HG02571 (cell line): ENCODE measurements around the gene ING1.
"Not testable (repeated sequence)": the region's sequence is repeated elsewhere in the genome, so short reads cannot be mapped to it uniquely, and the experiment has no call there.

ENCODE experiments used
- ATAC-seq: cut with Tn5 transposase; IDR thresholded peaks from one replicate; pipeline ENCODE4 v1.9.1; 2021; ENCODE audit warnings: mild to moderate bottlenecking, moderate library complexity; ENCODE audit not compliant: unreplicated experiment

ING1 gene

DNA sequence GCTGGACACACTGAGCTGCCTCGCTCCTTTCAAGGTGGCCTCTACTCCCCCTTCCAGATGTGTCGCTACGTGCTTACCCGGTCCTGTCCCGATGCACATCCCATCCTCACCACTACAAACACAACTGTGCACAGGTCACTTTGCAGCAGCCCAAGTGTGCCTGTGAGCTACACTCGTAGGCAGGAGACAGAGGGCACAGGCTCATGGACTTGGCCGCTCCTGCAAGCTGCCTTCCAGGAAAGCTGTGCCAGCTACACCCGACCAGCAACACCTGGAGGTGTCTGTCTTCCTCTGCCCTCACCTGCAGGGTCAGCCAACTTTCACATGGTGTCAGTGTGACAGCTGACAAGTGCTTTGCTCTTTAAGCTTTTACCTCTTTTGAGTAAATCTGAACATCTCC lies 23.0 kb upstream of the ING1 start:
- no peak for ATAC-seq

DNA sequence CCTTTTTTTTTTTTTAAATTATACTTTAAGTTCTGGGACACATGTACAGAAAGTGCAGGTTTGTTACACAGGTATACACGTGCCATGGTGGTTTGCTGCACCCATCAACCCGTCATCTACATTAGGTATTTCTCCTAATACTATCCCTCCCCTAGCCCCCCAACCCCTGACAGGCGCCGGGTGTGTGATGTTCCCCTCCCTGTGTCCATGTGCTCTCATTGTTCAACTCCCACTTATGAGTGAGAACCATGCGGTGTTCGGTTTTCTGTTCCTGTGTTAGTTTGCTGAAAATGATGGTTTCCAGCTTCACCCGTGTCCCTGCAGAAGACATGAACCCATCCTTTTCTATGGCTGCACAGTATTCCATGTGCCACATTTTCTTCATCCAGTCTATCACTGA lies 17.7 kb upstream of the ING1 start:
- ATAC-seq = not testable (repeated sequence)

DNA sequence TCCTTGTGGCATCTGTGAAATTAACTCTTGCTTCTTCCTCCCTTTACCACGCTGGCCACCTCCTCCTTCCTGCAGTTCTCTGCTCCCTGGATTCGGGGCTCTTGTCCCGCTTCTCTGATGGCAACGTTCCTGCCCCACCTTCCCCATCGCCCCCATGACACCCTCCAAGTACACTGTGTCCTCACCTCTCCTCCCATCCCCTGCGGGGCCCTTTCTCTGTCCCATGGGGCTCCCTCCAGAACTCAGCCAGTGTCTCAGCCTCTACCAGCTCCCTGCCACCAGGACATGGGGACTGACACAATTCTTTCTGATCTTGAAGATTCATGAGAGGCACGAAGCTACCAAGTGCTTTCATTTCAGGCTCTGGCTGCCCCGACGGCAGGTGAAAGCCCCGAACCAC lies 16.7 kb upstream of the ING1 start:
- no peak for ATAC-seq

DNA sequence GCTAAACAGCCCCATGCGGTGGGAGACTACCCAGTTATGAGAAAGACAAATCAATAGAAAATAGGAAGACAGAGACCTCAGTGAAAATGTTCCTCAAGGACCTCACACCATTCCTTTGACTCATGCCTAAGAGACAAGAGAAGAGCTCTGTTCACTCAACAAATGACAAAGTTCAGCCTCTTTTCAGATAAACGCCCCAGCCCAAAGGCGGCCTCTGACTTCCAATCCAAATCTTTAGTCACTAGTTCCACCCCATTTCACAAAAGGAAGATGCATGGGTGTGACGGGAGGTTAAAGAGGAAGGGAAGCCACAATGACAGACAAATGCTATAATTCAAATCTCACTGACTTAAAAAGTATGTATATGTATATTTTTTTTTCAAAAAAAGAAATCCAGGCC lies 15.7 kb upstream of the ING1 start:
- no peak for ATAC-seq

DNA sequence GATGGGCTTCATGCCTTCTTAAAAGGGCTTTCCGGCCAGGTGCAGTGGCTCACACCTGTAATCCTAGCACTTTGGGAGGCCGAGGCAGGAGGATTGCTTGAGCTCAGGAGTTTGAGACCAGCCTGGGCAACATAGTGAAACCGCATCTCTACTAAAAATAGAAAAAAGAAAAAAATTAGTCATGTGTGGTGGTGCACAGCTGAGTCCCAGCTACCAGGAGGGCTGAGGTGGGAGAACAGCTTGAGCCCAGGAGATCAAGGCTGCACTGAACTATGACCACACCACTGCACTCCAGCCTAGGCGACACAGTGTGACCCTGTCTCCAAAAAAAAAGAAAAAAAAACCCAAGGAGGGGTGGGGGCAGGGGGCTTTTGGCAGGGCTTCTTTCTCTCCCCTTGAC lies 14.8 kb upstream of the ING1 start:
- ATAC-seq = peak; percentile 64

DNA sequence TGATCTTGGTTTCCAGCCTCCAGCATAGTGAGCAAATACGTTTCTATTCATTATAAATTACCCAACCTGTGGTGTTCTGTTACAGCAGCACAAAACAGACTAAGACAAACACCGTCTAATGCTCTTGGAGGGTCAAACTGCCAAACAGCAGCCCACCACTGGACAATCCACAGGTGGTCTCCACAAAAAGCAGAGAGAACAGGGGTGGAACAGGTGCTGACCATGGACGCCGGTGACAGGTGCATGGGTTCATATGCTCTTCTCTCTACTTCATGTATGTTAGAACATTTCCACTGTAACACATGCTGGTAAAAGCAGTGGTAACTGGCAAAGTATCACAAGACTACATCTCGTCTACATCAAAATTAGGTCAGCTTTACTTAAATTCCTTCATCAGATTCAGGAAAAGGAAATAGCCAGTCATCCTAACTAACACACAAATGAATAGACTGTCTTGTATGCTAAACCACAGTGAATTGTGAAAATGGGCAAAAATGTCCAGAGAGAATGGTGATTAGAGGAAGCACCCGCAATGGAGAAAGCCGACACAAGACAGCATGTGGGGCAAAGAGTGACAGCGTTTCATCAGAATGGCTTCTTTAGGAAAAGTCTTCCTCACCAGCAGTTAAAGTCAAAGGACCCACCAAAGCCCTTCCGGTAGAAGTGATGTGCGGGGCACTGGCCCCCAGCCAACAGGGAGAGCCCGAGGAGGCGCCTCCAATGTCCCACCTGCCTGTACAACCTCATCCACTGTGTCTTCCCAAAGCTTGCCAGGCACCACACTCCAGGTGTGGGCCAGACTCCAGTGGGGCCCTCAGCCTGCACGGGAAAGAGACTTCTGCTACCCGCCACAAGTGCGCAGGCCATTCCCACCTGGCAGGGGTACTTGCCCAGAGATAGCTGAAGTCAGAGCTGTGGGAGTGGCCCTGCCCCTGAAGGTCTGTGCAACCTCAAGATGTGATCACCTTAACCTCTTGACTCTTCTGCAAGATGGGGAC lies 14.1 kb upstream of the ING1 start:
- no peak for ATAC-seq

DNA sequence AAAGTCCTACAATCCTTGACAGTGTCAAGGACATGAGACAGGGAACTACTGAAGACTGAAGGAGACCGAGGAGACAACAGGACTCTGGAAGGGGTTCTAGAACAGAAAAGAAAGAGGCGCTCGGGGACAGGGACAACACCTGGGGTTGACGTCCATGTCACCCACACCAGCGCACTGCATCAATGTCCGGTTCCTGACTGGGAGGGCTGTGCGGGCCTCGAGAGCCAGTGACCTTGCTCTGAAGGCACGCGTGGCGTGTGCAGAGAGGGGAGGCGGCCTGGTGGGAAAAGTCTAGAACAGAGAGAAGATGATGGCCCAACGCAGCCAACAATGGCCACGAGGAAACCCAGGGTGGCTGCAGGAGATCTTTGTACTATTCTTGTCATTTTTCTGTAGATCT lies 13.3 kb upstream of the ING1 start:
- no peak for ATAC-seq

DNA sequence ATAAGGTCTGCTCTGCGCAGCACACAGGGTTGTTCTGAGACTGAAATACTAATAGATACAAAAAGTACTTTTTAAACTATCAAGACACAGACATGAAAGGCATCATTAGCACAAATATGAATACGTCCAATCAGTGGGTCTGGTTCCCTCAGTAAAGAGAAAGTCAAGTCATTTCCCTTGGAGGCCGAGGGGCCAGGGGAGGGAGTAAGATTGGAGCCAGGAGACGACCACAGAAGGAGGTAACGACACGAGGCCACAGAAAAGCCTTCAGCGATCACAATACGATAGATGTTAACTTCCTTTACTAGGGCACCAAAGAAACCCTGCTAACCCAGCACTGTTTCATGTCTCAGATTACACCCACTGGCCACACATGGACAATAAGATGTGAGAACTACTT lies 12.9 kb upstream of the ING1 start:
- ATAC-seq = no peak

DNA sequence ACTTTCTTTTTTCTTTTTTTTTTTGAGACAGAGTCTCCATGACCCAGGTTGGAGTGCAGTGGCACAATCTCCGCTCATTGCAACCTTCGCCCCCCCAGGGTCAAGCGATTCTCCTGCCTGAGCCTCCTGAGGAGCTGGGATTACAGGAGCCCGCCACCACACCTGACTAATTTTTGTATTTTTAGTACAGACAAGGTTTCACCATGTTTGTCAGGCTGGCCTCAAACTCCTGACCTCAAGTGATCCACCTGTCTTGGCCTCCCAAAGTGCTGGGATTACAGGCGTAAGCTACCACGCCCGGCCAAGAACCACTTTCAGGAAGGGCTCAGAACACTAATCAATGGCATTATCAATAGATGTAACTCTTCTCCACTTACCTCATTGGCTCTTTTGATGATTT lies 12.4 kb upstream of the ING1 start:
- ATAC-seq = not testable (repeated sequence)

DNA sequence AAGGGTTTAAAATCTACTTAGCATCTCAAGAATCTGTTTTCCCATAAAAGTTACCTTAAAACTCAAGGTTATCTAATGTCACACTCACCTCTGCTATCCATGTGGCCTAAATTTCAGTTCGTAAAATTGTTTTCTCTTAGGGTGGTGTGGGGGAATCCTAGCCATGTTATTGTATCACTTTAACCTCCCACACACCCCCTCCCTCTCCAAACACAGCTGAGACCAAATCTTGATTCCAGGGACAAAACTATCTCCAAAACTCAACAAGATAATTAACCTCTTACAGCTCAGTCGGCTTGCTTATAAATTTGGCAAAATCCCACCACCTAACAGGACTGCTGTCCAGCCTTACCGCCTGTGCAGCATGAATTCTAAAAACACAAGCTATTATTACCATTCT lies 11.4 kb upstream of the ING1 start:
- ATAC-seq = no peak

DNA sequence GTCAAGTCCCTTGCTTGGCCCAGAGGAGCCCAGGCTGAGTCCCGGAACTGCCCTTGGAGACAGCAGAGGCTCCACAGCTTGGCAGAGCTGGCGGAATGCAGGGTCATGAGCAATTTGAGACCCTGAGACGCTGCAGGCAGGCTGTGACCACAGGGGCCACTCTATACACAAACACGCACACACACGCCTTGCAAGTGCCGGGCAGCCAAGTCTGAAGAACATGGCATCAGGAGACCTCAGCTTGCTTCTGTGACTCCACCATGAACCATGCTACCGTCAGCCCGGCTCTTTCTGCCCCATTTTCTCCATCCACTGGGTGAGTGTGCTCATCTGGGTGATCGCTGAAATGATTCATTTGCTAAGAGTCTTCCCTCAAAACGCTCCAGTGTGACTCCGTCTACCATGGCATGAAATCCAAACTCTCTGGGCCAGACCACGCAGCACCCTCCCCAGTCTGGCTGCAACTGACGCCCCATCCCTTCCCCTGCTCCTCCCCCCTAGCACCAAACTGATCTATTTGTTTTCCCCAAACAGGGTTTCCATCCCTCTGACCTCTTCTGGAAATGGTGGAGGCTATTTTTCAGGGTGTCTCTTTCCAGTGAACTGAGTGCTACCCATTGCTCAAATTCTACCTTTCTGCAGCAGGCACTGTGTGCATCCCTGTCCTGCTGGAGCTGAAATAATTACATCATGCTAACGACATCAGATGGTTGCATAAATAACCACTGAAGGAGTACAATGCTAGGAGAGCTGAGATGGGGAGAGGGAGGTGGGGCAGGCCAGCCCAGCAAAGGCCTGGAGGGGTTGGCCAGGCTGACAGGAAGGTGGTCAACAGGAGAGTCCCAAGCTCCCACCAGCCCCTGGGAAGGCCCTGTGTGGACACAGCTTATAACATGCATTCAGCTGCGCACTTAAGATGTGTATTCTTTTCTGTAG lies 10.6 kb upstream of the ING1 start:
- no peak for ATAC-seq

DNA sequence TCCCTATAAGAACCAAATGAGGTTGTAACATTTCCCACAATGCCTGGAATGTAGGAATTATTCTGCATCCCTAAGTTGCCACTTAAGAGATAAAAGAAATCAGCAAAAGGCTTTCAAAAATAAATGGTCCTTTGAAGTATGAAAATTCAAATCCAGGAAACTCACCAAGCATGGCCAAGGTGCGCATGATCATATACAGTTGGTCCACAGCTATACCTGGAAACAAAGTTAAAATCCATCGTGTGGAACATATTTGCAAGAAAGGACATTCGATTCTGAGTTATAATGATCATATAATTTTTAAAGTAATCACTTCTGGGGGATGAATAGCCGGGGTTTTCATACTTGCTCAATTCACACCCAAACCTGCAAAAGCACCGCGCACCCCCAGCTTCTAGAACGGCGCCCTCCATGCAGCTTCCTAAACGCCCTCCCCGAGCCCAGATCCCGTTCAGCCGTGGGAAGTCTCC lies 8.1 kb upstream of the ING1 start:
- no peak for ATAC-seq

DNA sequence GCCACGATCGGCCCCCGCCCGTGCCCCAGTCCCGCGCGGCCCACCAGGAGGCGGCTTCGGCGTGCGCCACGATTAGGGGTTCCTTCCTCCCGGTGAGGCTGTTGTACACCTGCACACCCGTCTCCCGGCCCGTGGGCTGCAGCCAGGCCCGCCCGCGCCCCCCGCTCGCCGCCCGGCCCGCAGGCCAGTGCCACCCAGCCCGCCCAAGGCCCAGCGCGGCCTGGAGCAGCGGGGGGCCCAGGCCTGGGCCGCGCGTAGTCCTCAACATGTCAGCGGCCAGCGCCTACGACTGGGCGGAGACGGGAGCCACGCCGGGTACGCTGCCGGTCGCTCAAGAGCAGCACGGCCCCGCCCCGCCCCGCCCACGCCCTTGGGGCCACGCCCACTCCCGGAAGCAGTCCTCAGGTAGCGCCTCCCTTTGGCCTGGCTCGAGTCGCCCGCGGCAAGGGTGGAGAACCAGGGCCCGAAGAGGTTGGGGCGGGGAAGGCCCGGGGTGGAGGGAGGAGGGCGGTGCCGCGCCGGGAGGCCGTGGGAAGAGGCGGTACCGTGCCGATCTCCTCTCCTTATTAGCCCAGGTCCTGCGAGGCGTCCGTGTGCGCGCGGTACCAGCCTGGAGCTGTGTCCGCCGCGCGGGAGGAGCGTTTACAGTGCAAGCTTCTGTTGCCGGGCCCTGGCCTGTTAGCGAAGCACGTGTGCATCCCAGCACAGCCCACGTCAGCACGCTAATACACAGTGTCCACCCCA lies 7.5 kb upstream of the ING1 start, which contains the start of gene CARS2:
Gene CARS2, minus strand, starts transcription at position 291 of the 744 bp plus-strand sequence. Its CDS starts 23 bp downstream, at position 268.
- ATAC-seq = peak; percentile 94

DNA sequence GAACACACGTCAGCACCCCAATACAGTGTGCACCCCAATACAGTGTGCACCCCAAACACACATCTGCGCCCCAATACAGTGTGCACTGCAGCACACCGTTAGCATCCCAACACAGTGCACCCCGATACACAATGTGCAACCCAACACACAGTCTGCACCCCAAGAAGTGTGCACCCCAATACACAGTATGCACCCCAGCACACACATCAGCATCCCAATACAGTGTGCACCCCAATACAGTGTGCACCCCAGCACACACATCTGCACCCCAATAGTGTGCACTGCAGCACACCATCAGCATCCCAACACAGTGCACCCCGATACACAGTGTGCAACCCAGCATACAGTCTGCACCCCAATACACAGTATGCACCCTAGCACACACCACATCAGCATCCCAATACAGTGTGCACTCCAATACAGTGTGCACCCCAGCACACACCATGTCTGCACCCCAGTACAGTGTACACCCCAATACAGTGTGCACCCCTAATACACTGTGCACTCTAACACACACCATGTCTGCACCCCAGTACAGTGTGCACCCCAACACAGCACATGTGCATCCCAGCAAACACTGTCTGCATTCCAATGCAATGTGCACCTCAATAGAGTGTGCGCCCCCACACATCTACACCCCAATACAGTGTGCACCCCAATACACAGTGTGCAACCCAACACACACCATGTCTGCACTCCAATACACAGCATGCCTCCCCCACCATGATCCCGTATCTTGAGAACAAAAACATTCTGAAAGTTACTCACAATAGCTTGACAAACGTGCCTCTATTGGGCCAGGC lies 6.7 kb upstream of the ING1 start:
- peak; percentile 4 for ATAC-seq

DNA sequence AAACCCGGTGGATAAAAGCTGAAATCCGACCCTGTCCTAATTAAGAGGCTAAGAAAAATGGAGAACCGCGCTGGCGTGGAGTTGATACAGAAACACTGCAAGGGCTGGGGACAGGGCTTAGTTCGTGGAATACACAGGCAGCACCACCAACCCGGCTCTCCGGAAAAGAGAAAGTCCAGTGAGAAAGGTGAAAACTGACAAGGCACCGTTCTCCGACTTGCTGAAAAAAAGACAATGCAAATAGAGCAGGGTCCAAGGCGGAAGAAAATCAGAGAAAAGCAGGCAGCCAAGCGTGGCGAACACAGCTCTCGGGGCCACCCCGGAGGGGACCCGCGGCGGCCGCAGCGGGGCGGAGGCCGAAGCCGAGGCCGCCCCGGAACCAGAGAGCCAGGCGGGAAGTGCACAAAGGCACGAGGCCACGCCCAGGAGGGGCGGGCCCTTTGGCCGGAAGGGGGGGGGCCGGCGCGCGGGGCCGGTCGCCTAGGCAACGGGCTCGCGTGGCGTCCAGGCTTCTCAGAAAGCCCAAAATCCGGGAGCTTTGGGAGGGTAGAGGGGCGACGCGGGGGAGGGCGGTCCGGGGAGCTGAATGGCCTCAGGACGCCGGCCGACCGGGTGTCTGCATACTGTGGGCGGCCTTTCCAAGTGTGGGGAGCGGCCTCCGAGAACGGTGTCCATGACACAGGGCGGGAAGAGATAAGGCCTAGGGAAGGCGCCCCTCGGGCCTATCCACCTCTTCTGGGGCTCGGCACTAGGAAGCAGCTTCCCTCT lies 1.2 kb upstream of the ING1 start:
- ATAC-seq = peak; percentile 28

DNA sequence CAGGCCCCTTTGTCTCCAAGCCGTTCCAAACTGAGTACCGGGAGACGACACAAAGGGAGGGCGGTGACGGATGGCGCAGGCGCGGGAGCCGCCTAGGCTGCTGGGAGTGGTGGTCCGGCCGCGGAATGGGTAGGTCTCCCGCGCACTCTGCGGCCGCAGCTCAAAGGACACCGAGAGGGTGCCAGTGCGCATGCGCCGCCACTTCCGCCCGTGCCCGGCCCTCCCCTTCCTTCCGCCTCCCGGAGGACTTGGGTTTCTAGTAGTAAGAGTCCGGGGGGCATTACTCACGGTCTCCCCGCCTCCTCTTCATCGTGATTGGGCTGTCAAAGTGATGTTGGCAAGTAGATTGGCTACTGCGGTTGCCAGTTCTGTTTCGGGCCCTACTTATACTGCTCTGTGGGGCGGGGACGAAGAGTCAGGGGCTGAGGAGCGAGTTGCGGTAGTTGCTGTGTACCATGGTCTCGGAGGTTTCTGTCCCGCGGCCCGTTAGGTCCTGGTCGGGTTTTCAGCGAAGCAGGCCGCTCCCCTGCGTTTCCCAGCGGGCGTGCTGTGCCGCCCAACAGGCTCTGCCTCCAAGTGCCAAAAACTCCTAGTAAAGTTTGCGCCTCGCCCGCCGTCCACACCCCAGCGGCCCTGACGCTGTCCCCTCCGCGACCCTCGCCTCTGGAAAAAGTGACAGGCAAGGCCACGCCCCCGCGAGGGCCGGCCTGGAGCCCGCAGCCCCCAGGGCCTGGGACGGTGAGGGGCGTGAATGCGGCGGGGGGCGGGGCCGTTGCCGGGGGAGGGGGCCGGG lies 455 bp upstream of the ING1 start:
- ATAC-seq = peak; percentile 47

DNA sequence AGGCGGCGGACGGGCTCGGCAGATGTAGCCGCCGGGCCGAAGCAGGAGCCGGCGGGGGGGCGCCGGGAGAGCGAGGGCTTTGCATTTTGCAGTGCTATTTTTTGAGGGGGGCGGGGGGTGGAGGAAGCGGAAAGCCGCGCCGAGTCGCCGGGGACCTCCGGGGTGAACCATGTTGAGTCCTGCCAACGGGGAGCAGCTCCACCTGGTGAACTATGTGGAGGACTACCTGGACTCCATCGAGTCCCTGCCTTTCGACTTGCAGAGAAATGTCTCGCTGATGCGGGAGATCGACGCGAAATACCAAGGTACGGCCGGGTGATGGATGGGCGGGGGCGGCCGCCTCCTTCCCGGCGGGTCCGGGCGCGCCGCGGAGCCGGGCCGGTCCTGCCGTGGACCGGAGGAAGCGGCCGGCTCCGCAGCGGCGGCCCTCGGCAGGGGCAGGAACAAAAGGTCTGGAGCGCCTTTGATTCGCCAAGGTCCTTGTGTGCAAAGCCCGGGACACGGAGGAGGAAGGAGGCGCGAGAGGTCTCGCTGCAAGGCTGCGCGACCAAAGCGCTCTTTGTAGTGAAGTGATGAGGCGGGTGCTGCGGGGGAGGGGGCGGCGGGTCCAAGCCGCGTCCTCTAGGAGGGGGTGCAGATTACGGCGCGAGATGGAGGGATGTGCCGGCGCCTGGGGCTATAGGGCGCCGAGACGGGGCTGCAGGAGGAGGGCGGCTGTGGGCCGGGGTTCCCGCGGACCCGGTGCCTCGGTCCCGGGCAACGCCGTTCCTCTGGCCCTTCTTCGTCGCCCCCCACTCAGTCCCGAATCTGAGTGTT lies 689 bp downstream of the ING1 start:
- ATAC-seq = no peak
